Stimulated activated CD4-positive, alpha-beta T cell treated with anti-CD3 and anti-CD28 coated beads, Interleukin-15, amount 100 ng/mL, for 24 hours (primary cell): ENCODE measurements around the gene WASF2.
A peak's percentile ranks its signal among the peaks of the same experiment; 100 is the strongest.
"Not testable (repeated sequence)": the region's sequence is repeated elsewhere in the genome, so short reads cannot be mapped to it uniquely, and the experiment has no call there.

Source experiments
- DNase-seq: peaks from one replicate; pipeline ENCODE4 v3.0.0-alpha.2; 2020

WASF2 gene

GRCh38 chr1:27414091-27414490 is 75.9 kb downstream of the WASF2 start:
- DNase-seq: no peak

GRCh38 chr1:27413004-27413403 is 77.0 kb downstream of the WASF2 start:
- no peak for DNase-seq

- no peak for DNase-seq
These were observed 77.5 kb downstream of the WASF2 start for GRCh38 chr1:27412502-27412901.

GRCh38 chr1:27410709-27411108 is 79.3 kb downstream of the WASF2 start:
- no peak for DNase-seq

GRCh38 chr1:27409669-27410068 is 80.3 kb downstream of the WASF2 start:
- no peak for DNase-seq

- DNase-seq: no peak
These were observed 81.8 kb downstream of the WASF2 start for GRCh38 chr1:27408151-27408550.

- DNase-seq: not testable (repeated sequence)
These were observed 83.2 kb downstream of the WASF2 start for GRCh38 chr1:27406791-27407190.

GRCh38 chr1:27406362-27406680 is 83.6 kb downstream of the WASF2 start:
- DNase-seq: no peak

- DNase-seq: not testable (repeated sequence)
These were observed 84.2 kb downstream of the WASF2 start for GRCh38 chr1:27405598-27406361.

- DNase-seq: no peak
These were observed 84.9 kb downstream of the WASF2 start for GRCh38 chr1:27405074-27405473.

- no peak for DNase-seq
These were observed 86.0 kb downstream of the WASF2 start for GRCh38 chr1:27403931-27404330.

- DNase-seq: peak; percentile 26
These were observed 86.8 kb downstream of the WASF2 start for GRCh38 chr1:27403065-27403726.

- DNase-seq: no peak
These were observed 87.6 kb downstream of the WASF2 start for GRCh38 chr1:27402349-27402754.

GRCh38 chr1:27400963-27401341 is 89.0 kb downstream of the WASF2 start:
- DNase-seq: no peak

GRCh38 chr1:27400082-27400962 is 89.6 kb downstream of the WASF2 start:
- no peak for DNase-seq

- no peak for DNase-seq
These were observed 90.5 kb downstream of the WASF2 start for GRCh38 chr1:27399251-27400025.

- DNase-seq: no peak
These were observed 91.4 kb downstream of the WASF2 start for GRCh38 chr1:27398405-27399149.

- DNase-seq: no peak
These were observed 92.2 kb downstream of the WASF2 start for GRCh38 chr1:27397749-27398148.

GRCh38 chr1:27397110-27397509 is 92.9 kb downstream of the WASF2 start:
- no peak for DNase-seq

GRCh38 chr1:27395441-27396195 is 94.3 kb downstream of the WASF2 start:
- peak; percentile 82 for DNase-seq

- DNase-seq: no peak
These were observed 95.0 kb downstream of the WASF2 start for GRCh38 chr1:27394925-27395324.
